GM18520 (cell line): Measurements from ENCODE around the gene FAM236C.
"Not testable (repeated sequence)": the region's sequence is repeated elsewhere in the genome, so short reads cannot be mapped to it uniquely, and the experiment has no call there.

Source experiments
- ATAC-seq: cut with Tn5 transposase; IDR thresholded peaks from one replicate; pipeline ENCODE4 v1.9.1; 2021; ENCODE audit not compliant: unreplicated experiment

FAM236C gene

DNA sequence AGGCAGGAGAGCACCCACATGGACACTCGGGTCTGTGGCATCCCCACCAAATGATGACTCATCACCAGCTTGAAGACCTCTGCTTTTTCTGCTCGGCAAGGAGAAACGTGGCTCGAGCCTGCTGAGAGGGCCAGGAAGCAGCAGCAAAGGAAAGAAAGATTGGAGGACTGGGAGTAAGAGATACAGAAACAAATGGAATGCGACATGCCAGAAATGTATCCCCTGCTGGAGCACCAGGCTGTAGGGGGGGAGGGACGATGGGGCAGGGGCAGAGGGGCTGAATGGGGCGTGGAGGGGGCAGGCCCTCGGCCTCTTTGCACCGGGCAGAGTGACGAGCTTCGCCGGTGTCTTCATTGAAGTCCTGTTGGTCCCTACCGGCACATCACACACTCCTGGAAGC is at the start of gene FAM236C:
Gene FAM236C (plus strand): TSS at position 301 of the 400 bp plus-strand sequence. CDS start 100 bp downstream, outside the sequence.
- ATAC-seq, result not testable (repeated sequence)

GRCh38 chrX:72882898-72883297 is 29.5 kb upstream of the FAM236C start:
- ATAC-seq, result not testable (repeated sequence)

DNA sequence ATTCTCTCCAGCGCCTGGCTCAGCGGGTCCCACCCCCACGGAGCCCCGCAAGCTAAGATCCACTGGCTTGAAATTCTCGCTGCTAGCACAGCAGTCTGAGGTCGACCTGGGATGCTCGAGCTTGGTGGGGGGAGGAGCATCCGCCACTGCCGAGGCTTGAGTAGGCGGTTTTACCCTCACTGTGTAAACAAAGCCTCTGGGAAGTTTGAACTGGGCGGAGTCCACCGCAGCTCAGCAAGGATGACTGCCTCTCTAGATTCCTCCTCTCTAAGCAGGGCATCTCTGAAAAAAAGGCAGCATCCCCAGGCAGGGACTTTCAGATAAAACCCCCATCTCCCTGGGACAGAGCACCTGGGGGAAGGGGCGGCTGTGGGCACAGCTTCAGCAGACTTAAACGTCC is 22.7 kb upstream of the FAM236C start:
- not testable (repeated sequence) for ATAC-seq

DNA sequence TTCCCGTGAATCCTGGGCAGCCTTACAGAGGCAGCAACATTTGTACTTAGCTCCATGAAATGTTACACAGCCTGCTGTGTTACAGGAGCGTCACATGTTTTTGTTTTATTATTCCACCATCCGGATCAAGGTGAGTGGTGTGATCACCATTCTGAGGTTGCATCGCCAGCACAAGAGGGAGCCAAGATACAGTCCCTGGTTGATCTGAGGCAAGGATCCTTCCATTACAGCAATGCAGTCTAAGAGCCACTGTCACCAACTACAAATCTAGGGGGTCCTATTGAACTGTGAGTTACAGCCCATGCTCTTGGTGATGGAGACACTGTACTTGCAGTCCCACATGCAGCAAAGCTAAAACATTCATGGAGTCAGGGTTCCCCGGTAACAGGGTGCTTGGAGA is 3.7 kb downstream of the FAM236C start:
- ATAC-seq, result not testable (repeated sequence)

DNA sequence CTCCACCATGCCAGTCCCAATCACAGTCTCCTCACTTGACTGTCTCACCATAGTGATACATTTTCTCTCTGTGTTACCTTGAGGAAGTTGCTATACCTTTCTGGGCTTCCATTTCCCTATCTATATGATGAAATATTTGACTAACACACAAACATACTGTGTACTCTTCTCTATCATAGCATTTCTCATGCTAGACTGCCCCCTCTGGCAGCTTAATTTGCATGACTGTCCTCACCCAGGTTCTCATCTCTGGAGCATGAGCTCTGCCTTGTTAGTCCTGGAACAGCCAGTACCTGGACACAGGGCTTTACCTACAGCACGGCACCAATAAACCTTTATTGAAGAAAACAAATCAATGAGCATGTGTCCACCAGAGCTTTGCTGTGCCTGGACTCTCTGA is 19.9 kb downstream of the FAM236C start:
- ATAC-seq, result not testable (repeated sequence)

- ATAC-seq, result not testable (repeated sequence)
Measured at GRCh38 chrX:72936455-72936854, 24.0 kb downstream of the FAM236C start.

DNA sequence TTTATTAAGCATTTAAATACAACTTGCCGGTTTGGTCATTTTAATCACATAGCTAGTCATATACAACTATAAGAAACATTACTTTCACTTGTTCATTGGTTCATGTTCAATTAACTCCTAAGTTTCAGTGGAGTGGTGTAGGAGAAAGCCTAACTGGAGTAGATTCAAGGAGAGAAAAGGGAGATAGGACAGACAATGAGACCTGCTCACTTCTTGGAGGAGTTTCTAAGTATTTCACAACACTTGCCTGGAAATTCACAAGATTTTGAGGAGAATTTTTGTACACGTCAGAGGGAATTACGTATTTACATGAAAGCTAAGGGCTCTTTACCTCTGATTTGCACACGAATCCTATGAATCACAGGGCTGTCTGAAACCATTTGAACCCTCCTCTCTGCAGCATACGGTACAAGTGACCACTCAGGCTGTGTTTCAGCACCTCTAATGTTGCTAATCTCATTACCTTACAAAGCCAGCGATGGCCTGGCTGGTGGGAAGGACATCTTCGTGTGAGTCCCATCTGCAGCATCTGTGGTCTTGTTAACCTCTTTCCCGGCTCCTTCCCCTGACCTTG is 24.6 kb downstream of the FAM236C start:
- not testable (repeated sequence) for ATAC-seq

- ATAC-seq, result not testable (repeated sequence)
Measured at GRCh38 chrX:72937906-72938305, 25.5 kb downstream of the FAM236C start, which contains the start of gene FAM236A. TSS of gene FAM236A (plus strand) at chrX:72938206. CDS start at chrX:72938263, 57 bp downstream.

DNA sequence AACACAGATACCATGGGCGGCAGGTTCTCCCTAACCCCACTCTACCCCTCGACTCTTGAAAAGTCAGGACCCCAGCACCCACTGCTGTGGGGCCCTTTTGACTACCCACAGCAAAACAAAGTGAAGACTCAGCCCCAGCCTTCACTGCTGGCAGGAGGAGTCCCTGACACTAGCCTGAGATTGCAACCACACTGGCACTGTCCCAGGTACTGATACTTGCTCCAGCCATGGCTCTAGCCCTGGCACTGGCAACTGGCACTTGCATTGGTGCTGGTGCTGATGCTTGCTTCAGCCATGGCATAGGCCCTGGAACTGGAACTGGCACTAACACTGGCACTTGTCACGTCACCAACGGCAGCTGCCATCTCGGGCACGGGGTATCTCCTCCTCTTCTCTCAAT is 29.9 kb downstream of the FAM236C start:
- not testable (repeated sequence) for ATAC-seq

DNA sequence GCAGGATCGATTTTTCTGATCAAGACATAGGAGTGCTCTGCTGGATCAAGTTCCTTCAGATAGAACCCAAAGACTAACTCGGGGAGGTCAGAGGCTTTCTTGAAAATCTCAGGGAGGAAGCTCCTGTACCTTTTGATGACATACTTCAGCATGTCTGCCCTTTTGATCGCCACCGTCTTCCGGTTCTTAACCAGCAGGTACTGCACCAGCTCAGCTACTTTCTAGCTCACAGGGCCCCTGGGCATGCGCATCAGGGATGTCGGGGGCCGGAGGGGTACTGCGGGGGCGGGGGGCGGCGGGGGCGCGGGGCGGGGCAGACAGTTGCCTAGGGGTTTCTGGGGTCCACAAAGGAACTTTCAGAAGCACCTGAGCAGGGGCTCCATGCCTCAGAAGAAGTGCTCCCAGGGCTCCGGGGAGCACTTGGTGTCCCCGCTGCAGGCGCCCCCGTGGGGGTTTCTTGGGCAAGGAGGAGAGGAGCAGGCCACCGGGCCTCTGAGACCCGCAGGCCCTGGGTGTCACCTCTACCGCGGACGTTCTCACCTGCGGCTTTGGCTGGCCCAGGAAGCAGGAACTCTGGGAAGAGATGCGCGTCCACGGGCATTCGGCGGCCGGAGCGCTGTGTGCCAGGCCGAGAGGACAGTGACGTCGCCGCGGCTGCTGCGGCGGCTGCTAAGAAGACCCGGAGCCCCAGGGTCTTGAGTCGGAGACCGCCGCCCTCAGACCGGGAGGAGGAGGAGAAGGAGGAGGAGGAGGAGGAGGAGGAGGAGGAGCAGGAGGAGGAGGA is 30.8 kb downstream of the FAM236C start:
- not testable (repeated sequence) for ATAC-seq

DNA sequence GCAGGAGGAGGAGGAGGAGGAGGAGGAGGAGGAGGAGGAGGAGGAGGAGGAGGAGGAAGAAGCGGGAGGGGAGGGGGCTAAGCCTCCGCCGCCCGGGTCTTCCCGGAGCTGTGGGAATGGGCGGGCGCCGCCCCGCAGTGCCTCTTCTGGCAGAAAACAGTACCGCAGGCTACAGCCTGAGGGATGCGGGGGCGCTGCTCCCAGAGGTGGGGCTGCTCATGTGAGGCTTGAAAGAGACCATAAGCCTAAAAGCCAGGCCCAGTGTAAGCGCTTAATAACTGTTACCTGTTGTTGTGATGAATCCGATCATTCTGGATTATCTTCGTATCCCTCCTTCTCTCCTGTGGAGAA is 31.4 kb downstream of the FAM236C start, which contains the start of gene DMRTC1:
Gene DMRTC1 (minus strand): TSS at position 19 of the 351 bp plus-strand sequence. CDS start 68,143 bp downstream, outside the sequence.
- ATAC-seq, result not testable (repeated sequence)

DNA sequence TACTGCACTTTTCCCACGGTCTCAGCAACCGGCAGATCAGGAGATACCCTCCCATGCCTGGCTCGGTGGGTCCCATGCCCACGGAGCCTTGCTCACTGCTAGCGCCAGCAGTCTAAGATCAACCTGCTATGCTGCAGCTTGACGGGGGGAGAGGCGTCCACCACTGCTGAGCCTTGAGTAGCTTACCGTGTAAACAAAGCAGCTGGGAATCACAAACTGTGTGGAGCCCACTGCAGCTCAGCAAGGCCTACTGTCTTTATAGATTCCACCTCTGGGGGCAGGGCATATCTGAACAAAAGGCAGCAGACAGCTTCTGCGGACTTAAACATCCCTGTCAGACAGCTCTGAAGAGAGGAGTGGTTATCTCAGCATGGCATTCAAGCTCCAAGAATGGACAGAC is 47.6 kb downstream of the FAM236C start:
- ATAC-seq, result not testable (repeated sequence)
